IPS-20b (cell line): ENCODE data around the gene IGF2.
"Not testable (repeated sequence)": the region's sequence is repeated elsewhere in the genome, so short reads cannot be mapped to it uniquely, and the experiment has no call there.

Source experiments
- H3K27ac ChIP-seq: one replicate; pipeline ENCODE4 v1.5.1; 2013; ENCODE audit warnings: low read length
- H3K27me3 ChIP-seq: 2 replicates; pipeline ENCODE4 v1.6.1; 2013; ENCODE audit warnings: mild to moderate bottlenecking, low read length, inconsistent platforms; ENCODE audit not compliant: insufficient read depth
- H3K36me3 ChIP-seq: 2 replicates; pipeline ENCODE4 v1.6.1; 2013; ENCODE audit warnings: low read depth, mild to moderate bottlenecking, inconsistent platforms, low read length, moderate library complexity; ENCODE audit not compliant: insufficient read depth
- H3K4me1 ChIP-seq: 2 replicates; pipeline ENCODE4 v1.6.1; 2013; ENCODE audit warnings: mild to moderate bottlenecking, control low read depth, inconsistent platforms, low read length, moderate library complexity; ENCODE audit not compliant: insufficient read depth
- H3K4me3 ChIP-seq: 2 replicates; pipeline ENCODE4 v1.5.1; 2013; ENCODE audit warnings: mild to moderate bottlenecking, low read length, inconsistent platforms
- H3K9ac ChIP-seq: 2 replicates; pipeline ENCODE4 v1.6.1; 2013; ENCODE audit warnings: low read depth, mild to moderate bottlenecking, inconsistent platforms, low read length, moderate library complexity
- H3K9me3 ChIP-seq: 2 replicates; pipeline ENCODE4 v1.6.1; 2013; ENCODE audit warnings: mild to moderate bottlenecking, low read depth, low read length, inconsistent platforms; ENCODE audit not compliant: insufficient read depth

IGF2 gene

DNA sequence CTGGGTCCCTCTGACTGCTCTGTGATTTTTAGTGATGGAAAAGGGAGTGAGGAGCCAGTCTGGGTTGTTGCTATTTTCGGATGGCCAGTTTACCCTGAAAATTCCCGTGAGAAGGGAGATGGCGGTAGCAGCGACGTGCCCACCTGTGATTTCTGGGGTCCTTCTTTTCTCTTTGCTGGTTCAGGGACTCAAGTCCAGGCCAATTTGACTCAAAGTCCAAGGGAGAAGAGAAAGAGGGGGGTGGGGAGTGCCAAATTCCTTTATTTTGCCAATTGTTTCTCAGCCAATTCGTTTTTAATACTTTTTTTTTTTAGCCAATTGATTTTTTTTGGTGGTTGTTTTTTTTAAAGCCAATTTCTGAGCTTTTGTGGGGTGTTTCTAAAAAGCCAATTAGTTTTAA is 6.9 kb downstream of the IGF2 start:
- no peak overlapping the region for H3K9ac ChIP-seq
- H3K27me3 ChIP-seq, result peaks cover 60% of the 10 kb centered on the region
- H3K36me3 ChIP-seq, result no peaks in the 10 kb centered on the region

DNA sequence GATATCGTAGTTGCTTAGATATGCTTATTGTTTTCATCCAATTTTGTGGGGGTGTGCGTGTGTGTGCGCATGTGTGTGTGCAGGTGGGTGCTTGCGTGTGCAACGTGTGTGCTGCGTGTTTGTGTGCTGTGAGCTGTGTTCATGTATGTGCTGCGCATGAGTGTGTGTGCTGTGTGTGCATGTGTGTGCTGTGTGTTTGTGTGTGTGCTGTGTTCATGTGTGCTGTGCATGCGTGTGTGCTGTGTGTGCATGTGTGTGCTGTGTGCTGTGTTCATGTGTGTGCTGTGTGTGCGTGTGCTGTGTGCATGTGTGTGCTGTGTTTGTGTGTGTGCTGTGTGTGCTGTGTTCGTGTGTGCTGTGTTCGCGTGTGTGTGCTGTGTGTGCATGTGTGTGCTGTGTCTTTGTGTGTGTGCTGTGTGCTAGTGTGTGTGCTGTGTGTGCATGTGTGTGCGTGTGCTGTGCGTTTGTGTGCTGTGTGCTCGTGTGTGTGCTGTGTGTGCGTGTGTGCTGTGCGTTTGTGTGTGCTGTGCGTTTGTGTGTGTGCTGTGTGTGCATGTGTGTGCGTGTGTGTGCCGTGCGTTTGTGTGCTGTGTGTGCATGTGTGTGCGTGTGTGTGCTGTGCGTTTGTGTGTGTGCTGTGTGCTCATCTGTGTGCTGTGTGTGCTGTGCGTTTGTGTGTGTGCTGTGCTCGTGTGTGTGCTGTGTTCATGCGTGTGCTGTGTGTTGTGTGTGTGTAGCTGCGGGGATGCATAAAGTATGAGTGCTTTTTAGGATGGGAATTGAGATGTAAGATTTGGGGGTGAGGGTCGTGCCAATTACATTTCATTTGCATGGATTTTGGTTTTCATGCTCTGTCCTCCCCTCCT is 7.6 kb downstream of the IGF2 start:
- Histone ChIP-seq H3K36me3 (no peaks in the 10 kb centered on the region), H3K27me3 (peaks cover 53% of the 10 kb centered on the region), H3K27ac (no peak overlapping the region), H3K4me3 (no peak overlapping the region), H3K9me3 (no peaks in the 10 kb centered on the region), H3K9ac (no peak overlapping the region), H3K4me1 (no peaks in the 10 kb centered on the region)

More for the DNA sequence above, 6.9 kb downstream of the IGF2 start:
- H3K9me3 ChIP-seq, result no peaks in the 10 kb centered on the region
- H3K27ac ChIP-seq, result no peak overlapping the region
- no peaks in the 10 kb centered on the region; the same call in 1 of the 2 replicates for H3K4me1 ChIP-seq
- H3K4me3 ChIP-seq, result no peak overlapping the region

DNA sequence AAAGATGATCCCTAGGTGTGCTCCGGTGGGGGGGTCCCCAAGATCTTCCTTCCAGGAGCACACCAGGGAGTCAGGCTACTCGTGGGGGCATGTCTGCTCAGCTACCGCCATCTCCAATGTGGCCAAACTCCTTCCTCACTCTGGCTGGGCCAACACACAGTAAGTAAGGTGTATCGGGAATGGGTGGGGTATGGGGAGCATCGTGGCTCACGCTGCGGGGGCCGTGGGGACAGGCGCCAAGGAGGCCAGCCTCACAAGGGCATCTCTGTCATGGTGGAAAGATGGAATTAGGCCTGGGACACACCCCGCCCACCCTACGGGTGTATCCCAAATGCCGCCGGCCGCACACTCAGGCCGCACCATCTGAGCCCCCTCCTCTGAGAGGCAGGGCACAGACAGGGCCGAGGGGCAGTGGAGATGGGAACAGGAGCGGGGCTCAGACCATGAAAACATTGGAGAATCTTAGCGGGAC is 8.3 kb downstream of the IGF2 start:
- Histone ChIP-seq H3K9ac (no peak overlapping the region), H3K27ac (no peak overlapping the region), H3K4me1 (no peaks in the 10 kb centered on the region), H3K4me3 (no peak overlapping the region), H3K27me3 (peaks cover 46% of the 10 kb centered on the region), H3K9me3 (no peaks in the 10 kb centered on the region), H3K36me3 (no peaks in the 10 kb centered on the region)

DNA sequence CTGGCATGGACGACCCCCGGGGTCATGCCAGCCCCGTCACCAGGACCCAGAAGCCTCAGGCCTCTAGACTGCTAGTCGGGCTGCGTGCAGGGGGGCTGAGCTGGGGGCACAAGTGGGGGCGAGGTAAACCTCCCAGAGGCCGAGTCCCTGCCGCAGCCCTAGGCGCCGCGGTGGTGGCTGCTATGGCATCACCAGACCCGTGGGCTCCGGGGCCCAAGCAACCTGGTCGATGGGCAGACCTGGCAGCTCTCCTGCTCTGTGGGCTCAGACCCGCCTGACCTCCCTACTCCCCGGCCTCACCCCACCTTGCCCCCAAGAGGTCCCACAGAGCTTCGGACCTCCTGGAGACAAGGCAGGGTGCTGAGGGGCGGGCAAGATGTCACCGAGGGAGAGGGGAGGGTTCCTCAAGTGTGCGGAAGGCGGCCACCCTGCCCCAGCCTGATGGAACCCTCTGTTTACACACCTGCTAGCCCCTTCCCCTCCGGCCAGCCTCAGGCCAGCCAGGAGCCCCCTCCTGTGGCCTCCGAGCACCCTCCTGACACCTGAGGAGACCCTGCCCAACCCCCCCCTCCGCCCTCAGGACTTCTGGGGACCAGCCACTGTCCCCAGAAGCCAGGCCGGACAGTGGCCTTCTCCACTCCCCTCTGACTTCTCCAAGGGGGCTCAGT is 9.4 kb downstream of the IGF2 start:
- no peaks in the 10 kb centered on the region for H3K36me3 ChIP-seq
- H3K4me3 ChIP-seq, result no peak overlapping the region
- no peaks in the 10 kb centered on the region for H3K9me3 ChIP-seq
- H3K27ac ChIP-seq, result no peak overlapping the region
- peaks cover 36% of the 10 kb centered on the region for H3K27me3 ChIP-seq
- H3K4me1 ChIP-seq, result no peaks in the 10 kb centered on the region
- no peak overlapping the region for H3K9ac ChIP-seq

DNA sequence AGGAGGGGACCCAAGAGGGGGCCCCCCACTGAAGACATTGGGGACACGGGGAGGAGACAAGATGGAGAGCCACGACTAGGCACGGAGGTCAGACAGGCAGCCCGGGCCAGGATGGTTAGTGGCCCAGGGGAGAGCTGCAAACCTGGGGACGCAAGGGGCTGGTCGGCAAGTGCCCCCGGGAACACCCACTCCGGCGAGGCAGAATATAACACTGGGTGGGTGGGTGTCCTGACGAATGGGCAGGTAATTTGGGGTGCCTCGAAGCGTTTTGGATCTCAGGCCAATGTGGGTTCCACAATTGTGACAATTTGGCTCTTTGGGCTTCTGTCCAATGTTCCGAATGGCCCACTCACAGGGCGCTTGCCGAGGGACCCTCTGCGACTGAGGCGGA is 9.9 kb downstream of the IGF2 start:
- Histone ChIP-seq H3K36me3 (no peaks in the 10 kb centered on the region), H3K9ac (no peak overlapping the region), H3K27me3 (peaks cover 30% of the 10 kb centered on the region), H3K27ac (no peak overlapping the region), H3K9me3 (no peaks in the 10 kb centered on the region), H3K4me1 (no peaks in the 10 kb centered on the region), H3K4me3 (no peak overlapping the region)

DNA sequence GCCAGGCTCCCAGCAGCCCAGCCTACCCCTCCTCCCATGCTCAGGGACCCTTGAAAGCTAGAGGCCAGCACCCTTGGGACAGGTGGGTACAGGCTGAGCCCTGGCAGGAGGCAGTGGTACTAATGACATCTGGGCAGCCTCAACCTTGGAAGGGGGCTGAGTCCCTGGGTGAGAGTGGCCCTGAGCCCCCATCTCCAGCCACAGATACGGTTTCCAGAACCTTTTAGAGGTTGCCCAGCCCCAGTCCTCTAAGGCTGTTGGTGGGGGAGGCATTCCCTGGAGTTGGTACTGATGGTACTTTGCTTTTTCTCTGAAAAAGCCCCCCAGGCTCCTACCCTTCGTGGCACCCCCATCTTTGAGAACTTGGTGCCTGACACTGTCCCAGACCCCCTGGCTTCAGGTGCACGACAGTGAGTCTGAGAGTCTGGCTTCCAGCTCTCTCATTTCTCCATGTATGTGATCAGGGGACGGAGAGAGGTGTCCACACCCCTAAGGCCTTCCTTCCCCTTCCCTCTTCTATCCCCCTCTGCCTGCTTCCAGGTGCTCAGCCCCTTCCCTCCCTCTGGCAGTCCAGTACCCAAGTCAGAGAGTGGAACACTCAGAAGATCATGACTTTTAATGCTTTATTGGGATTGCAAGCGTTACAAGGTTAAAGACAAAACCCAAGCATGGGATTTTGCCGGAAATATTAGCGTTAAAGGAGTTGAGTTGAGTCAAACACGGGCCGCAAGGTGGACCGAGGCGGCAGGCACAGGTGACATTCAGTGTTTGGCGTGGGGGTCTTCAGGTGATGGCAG is 10.5 kb downstream of the IGF2 start:
- no peaks in the 10 kb centered on the region for H3K36me3 ChIP-seq
- H3K27ac ChIP-seq, result no peak overlapping the region
- H3K27me3 ChIP-seq, result peaks cover 24% of the 10 kb centered on the region
- no peaks in the 10 kb centered on the region for H3K4me1 ChIP-seq
- H3K9ac ChIP-seq, result no peak overlapping the region
- no peak overlapping the region for H3K4me3 ChIP-seq
- no peaks in the 10 kb centered on the region for H3K9me3 ChIP-seq

DNA sequence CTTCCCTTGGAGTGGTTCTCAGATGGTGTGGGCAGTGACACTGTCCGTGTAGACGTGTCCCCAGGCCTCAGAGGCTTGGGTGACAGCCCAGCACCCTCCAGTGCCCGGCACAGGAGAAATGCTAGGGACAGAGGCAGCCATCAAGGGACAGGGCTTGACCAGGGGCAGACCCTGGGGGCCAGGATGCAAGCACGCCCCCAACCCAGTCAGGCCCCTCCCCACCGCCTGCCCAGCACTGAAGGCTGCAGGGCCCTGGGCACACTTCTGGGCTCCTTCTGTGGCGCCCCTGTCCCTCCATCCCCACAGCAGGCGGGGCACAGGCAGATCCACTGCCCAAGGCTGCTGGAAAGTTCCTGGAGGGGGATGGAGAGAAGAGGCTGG is 11.1 kb downstream of the IGF2 start:
- Histone ChIP-seq H3K9ac (no peak overlapping the region), H3K4me1 (no peaks in the 10 kb centered on the region), H3K9me3 (no peaks in the 10 kb centered on the region), H3K36me3 (no peaks in the 10 kb centered on the region), H3K27me3 (peaks cover 19% of the 10 kb centered on the region), H3K27ac (no peak overlapping the region), H3K4me3 (no peak overlapping the region)

DNA sequence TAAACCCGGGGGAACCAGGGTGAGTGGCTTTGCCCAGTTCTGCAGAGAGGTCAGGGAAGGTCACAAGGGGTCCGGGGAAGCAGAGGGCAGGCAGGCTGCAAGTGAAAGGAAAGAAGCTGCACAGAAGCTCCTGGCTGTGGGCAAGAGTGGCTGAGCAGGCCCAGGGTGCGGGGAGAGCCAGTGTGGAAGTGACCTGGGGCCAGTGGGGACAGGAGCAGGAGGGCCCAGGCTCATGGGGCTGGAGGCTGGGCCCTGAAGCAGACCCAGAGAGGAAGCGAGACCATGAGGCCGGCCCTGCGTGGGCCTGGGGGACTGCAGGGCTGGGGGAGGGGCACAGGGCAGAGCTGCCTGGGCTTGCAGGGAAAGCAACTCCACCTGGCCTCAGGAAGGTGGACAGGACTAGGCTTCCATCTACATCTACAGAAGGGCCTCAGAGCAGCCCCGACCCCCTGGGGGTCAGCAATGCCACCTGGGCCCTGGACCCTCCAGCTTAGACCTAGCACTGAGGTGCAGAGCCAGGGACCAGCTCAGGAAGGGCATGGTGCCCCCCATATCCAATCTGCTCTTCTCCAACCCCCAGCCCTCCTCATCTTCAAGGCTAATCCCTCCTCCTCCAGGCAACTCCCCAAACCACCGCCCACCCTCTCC is 11.6 kb downstream of the IGF2 start:
- Histone ChIP-seq H3K27me3 (peaks cover 13% of the 10 kb centered on the region), H3K4me1 (no peaks in the 10 kb centered on the region), H3K4me3 (no peak overlapping the region), H3K36me3 (no peaks in the 10 kb centered on the region), H3K9me3 (no peaks in the 10 kb centered on the region), H3K27ac (no peak overlapping the region), H3K9ac (no peak overlapping the region)

DNA sequence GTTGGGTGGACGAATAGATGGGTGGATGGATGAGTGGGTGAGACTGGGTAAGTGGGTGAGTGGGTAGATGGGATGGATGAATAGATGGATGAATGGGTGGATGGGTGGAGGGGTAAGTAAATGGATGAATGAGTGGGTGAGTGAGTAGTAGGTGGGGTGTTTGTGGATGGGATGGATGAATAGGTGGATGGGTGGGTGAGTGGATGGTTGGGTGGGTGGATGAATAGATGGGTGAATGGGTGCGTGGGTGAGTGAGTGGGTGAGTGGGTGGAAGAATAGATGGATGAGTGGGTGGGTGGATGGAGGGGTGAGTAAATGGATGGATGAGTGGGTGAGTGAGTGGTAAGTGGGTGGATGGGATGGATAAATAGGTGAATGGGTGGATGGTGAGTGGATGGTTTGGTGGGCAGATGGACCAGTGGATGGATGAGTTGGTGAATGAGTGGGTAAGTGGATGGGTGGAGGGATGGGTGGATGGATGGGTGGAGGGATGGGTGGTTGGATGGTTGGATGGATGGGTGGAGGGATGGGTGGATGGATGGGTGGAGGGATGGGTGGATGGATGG is 12.6 kb downstream of the IGF2 start:
- H3K9me3 ChIP-seq, result no peaks in the 10 kb centered on the region
- no peaks in the 10 kb centered on the region for H3K36me3 ChIP-seq
- H3K4me3 ChIP-seq, result no peak overlapping the region
- no peaks in the 10 kb centered on the region for H3K4me1 ChIP-seq
- no peak overlapping the region for H3K27ac ChIP-seq
- H3K9ac ChIP-seq, result no peak overlapping the region
- H3K27me3 ChIP-seq, result peaks cover 7% of the 10 kb centered on the region; the same call in 1 of the 2 replicates

DNA sequence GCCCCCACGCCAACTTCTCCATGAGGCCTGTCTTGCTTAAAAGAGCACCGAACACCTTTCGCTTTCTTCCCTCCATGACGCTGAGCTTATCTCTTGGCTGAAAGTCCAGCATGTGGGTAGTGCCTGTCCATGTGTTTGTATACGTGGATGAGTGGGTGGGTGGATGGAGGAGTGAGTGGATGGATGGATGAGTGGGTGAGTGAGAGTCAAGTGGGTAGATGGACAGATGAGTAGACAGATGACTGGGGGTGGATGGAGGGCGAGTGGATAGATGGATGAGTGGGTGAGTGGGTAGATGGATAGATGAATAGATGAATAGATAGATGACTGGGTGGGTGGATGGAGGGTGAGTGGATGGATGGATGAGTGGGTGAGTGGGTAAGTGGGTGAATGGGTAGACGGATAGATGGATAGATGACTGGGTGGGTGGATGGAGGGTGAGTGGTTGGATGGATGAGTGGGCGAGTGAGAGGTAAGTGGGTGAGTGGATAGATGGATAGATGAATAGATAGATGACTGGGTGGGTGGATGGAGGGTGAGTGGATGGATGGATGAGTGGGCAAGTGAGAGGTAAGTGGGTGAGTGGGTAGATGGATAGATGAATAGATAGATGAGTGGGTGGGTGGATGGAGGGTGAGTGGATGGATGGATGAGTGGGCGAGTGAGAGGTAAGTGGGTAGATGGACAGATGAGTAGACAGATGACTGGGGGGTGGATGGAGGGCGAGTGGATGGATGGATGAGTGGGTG is 14.3 kb downstream of the IGF2 start:
- not testable (repeated sequence) for H3K4me1 ChIP-seq, H3K36me3 ChIP-seq, H3K9ac ChIP-seq, H3K4me3 ChIP-seq, H3K9me3 ChIP-seq, H3K27ac ChIP-seq, H3K27me3 ChIP-seq

DNA sequence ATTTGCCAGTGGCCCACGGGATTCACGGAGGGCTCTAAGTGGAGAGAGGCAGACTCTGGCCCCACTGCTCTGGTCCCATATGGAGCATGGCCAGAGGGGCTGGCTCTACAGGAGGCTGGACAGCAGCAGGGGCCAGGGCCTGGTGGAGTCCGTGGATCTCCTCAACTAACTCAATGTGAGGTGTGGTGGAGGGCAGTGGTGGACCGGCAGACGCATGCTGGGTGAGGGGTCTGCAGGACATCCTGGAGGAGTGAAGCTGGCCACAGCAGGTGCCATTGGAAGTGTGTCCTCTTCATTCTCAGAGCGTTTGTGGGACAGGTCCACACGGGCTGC is 15.6 kb downstream of the IGF2 start:
- 0 out of 2 replicates have a peak, but pooled peaks cover 7% of the 10 kb centered on the region for H3K27me3 ChIP-seq
- no peak overlapping the region for H3K9ac ChIP-seq
- H3K4me1 ChIP-seq, result no peaks in the 10 kb centered on the region
- no peak overlapping the region for H3K4me3 ChIP-seq
- no peaks in the 10 kb centered on the region for H3K36me3 ChIP-seq
- no peaks in the 10 kb centered on the region for H3K9me3 ChIP-seq
- no peak overlapping the region for H3K27ac ChIP-seq
